ENCODE measurements around the gene CAPZB.

The CAPZB gene

DNA sequence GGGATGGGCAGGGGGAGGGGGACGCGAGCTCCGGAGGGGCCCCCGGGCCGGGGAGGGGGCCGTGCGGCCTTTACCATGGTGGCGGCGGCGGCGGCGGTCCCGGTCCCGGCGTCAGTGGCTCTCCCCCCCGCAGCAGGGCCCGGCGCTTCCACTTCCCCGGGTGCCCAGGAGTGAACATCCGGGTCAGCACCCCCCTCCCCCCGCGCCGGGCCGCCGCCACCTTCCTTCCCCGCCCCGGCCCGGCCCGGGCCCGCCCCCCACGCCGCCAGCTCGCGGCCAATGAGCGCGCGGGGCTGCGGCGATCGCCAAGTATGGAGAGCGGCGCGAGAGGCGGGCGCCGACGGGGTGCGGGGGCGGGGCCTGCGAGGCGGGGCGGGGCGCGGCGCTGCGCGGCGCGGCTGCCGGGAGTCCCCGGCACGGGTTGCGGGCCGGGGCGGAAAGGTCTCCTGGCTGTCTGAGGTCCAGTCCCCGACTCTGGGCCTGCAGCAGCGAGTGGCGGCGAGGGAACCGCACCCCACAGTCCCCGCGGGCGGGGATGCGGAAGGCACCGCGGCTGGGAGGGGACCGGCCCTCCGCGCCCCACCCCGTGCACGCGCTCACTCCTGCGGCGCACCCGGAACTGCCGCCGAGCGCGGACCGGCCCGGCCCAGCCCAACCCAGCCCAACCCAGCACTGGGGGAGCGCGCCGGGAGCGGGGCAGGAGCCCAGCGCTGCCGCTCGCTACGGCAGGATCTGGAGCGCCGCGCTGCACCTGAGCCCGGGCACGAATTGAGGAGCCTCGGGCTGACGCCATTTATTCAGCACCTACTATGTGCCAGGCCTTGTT, at the start of gene CAPZB:
Gene CAPZB (minus strand): TSS at position 178 of the 826 bp plus-strand sequence. CDS start 101 bp downstream, at position 77.
- TF ChIP-seq GATA2 (IDR thresholded peaks at IDR 0.05; ENCODE audit: low read depth, low read length) = no peak
- no peak for TF ChIP-seq GATA3 (IDR thresholded peaks at IDR 0.05; ENCODE audit: low read depth, low read length)

DNA sequence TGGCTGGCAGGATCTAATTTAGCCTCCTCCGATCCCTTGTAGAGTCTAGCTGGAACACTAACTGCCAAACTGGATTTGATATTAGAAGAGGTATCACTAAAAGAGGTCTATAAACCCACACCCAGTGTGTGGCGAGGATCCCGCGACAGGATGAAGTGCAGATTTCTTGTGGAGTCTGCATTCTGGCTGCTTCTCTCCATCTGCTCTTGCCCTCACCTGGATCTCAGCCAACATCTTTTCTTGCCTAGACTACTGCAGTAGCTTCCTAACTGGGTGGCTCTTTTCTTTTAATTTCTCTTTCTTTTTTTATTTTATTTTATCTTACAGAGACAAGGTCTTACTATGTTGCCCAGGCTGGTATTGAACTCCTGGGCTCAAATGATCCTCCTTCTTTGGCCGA, 48.9 kb upstream of the CAPZB start:
- TF ChIP-seq GATA3 (IDR thresholded peaks at IDR 0.05; ENCODE audit: low read depth, low read length) (no peak), GATA2 (IDR thresholded peaks at IDR 0.05; ENCODE audit: low read depth, low read length) (no peak)

DNA sequence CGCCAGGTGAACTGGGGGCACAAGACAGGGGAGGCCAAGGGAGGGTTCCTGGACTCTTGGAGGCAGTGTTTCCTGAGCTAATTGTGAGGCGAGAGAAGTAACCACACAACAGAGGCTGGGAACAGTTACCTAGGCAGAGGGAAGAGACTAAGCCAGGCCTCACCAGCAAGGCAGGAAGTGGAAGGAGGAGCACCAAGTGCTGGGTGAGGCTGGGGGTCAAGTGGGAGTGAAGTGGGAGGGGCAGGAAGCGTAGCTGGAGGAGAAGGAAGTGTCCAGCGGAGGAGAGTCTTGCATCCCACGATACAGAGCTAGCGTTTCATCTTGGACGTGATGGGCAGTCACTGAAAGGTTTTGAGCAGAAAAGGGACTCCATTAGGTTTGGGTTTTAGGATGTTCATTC, 48.3 kb upstream of the CAPZB start:
- TF ChIP-seq GATA3 (IDR thresholded peaks at IDR 0.05; ENCODE audit: low read depth, low read length) = no peak
- TF ChIP-seq GATA2 (IDR thresholded peaks at IDR 0.05; ENCODE audit: low read depth, low read length) = no peak

DNA sequence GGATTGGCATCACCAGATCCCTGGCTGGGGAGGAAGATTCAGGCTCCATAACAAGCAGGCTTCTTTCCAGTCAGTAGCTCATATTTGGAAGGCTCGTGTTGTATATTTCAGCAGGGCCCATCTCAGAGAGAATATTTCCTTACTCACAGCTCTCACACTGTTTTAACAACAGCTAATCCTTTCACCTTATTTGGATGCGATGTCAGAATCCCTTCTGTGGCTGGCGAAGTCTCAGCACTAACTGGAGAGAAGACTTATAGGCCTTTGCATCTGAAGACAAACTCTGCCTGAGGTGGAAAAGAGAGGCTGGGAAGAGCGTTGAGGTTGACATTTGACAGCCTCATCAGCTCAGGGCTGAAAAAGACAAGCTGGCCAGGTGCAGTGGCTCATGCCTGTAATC, 47.2 kb upstream of the CAPZB start:
- TF ChIP-seq GATA3 (IDR thresholded peaks at IDR 0.05; ENCODE audit: low read depth, low read length) = no peak
- no peak for TF ChIP-seq GATA2 (IDR thresholded peaks at IDR 0.05; ENCODE audit: low read depth, low read length)

DNA sequence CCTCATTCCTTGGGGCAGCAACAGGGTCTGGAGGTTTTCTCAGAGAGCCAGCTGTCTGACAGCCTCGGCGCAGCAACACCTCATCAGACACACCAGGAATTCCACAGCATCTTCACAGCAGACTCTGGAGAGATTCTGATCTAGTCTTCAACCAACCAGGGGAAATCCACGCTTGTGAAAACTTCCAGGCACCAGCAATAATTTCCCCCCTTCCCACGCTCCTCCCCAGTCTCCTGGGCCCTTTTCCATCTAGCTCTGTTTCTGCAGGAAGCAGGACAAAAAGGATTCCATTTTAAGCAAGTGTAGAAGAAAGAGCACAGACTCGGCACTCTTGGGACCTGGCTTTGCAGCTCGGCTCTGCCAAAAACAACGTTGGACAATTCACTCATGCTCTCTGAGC, 44.3 kb upstream of the CAPZB start:
- no peak for TF ChIP-seq GATA2 (IDR thresholded peaks at IDR 0.05; ENCODE audit: low read depth, low read length)
- TF ChIP-seq GATA3 (IDR thresholded peaks at IDR 0.05; ENCODE audit: low read depth, low read length) = no peak

DNA sequence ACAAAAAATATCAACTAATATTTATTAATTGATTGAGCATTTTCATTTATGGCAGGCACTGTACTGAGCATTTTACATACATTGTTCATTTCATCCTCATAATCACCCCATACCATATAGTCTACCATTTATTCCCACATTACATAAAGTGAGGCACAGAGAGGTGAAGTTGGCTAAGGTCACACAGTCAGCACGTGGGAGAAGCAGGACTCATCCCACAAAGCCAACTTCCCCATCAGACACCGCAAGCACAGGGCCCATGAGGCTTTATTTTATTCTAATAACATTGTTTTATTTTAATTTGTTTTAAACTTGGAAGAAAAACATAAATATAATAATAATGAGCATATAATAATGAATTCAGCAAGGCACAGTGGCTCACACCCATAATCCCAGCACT, 43.1 kb upstream of the CAPZB start:
- TF ChIP-seq GATA3 (IDR thresholded peaks at IDR 0.05; ENCODE audit: low read depth, low read length) = no peak
- no peak for TF ChIP-seq GATA2 (IDR thresholded peaks at IDR 0.05; ENCODE audit: low read depth, low read length)

DNA sequence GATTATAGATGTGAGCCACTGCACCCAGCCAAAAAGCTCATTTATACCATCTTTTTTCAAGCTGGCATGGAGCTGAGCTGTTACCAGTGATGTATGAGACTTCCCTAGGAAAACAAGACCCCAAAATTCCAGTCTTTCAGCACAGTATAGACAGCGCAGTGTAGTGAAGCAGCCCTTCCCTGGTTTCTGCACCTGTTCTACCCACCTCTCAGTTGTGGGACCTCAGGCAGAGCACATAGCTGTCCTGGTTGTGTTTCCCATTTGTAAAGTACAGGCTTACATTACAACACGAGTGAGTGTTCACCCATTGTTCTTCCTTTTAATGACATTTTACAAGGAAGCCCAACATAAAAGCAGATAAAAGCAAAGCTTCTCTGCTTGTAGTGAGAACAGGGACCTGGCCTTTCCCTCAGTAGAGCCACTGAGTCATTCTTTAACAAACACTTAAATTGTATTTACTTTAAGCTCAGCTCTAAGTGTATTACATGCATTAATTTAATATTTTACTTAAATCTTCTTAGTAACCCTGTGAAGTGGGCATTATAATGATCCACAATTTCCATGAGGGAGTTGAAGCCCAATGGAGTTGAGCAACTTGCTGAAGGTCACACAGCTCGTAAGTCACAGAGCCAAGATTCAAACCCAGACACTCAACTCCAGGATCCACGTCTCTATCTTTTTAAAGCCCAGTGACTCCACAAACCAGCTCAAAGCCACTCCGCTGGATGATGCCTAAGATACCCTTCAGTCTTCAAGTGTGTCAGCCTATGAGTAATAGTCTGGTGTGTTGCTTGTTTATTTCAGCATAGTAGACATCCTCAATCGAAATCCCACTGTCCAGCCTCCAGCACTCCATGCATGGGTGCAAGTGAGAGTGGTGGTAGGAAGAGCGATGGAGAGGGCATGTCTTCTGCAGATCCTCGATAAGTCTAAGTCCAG, 40.5 kb upstream of the CAPZB start:
- TF ChIP-seq GATA3 (IDR thresholded peaks at IDR 0.05; ENCODE audit: low read depth, low read length) = no peak
- TF ChIP-seq GATA2 (IDR thresholded peaks at IDR 0.05; ENCODE audit: low read depth, low read length) = no peak

DNA sequence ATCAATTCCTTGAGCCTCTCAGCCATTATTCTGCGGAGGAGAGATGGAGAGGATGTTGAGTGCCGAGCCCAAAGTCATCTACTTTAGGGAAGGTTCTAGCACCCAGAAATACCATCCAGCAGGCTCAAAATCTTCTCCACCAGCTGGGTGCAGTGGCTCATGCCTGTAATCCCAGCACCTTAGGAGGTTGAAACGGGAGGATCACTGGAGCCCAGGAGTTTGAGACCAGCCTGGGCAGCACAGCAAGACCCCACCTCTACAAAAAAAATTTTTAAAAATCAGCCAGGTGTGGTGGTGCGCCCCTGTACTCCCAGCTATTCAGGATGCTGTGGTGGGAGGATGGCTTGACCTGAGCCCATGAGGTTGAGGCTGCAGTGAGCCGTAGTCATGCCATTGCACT, 39.5 kb upstream of the CAPZB start:
- TF ChIP-seq GATA2 (IDR thresholded peaks at IDR 0.05; ENCODE audit: low read depth, low read length) (no peak), GATA3 (IDR thresholded peaks at IDR 0.05; ENCODE audit: low read depth, low read length) (no peak)

DNA sequence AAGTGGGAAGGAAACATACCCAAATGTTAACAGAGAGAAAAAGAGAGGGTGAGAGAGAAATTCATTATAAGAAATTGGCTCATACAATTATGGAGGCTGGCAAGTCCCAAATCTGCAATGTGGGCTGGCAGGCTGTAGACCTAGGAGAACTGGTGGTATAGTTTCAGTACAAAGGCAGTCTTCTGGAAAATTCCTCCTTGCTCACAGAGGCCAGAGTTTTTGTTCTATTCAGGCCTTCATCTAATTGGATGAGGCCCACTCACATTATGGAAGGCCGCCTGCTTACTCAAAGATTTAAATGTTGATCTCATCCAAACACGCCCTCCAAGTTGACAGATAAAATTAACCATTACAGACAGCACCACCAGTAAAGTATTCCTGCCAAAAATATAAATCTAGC, 36.1 kb upstream of the CAPZB start:
- TF ChIP-seq GATA3 (IDR thresholded peaks at IDR 0.05; ENCODE audit: low read depth, low read length) (no peak), GATA2 (IDR thresholded peaks at IDR 0.05; ENCODE audit: low read depth, low read length) (no peak)

DNA sequence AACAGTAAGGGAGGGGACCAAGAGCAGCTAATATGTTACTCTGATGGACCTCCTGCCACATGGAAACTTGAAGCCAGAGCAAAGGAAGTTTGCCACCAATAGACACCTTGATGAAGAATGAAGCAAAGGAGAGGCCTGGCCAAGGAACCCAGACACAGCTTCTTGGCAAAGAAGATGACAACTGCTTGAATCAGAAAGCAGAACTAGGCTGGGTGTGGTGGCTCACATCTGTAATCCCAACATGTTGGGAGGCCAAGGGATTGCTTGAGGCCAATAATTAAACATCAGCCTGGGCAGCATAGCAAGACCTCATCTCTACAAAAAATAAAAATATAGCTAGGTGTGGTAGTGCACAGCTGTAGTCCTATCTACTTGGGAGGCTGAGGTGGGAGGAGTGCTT, 31.7 kb upstream of the CAPZB start:
- no peak for TF ChIP-seq GATA2 (IDR thresholded peaks at IDR 0.05; ENCODE audit: low read depth, low read length)
- no peak for TF ChIP-seq GATA3 (IDR thresholded peaks at IDR 0.05; ENCODE audit: low read depth, low read length)

DNA sequence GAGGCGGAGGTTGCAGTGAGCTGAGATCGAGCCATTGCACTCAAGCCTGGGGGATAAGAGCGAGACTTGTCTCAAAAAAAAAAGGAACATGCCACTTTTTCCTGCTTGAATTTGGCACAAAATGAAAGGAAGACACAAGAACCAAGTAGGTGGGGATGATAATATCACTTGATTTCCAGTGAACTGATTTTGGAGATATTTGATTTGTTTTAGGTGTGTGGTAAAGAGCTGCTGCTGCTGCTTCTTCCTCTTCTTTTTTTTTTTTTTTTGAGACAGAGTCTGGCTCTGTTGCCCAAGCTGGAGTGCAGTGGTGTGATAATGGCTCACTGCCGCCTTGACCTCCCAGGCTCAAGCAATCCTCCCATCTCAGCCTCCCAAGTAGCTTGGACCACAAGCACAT, 29.9 kb upstream of the CAPZB start:
- TF ChIP-seq GATA3 (IDR thresholded peaks at IDR 0.05; ENCODE audit: low read depth, low read length) = no peak

DNA sequence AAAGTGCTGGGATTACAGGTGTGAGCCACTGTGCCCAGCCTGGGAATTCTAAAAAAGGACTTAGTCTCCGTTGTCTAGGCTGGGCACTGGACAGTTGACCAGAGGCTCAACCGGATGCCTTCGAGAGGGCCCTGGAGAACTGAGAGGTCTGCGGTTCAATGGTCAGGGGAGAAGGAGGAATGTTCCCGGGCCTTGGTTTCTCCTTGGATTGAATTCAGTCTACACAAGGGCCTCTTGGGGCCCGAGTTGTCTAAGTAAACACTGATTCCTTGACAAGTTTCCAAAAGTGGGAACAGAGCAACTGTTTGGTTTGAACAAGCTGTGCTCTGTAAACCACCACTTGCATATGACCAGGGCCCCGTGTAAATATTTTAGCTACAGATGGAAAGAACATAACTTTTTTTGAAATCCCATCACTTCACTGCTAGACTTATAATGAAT, 29.1 kb upstream of the CAPZB start:
- TF ChIP-seq GATA3 (IDR thresholded peaks at IDR 0.05; ENCODE audit: low read depth, low read length) (no peak), GATA2 (IDR thresholded peaks at IDR 0.05; ENCODE audit: low read depth, low read length) (no peak)

DNA sequence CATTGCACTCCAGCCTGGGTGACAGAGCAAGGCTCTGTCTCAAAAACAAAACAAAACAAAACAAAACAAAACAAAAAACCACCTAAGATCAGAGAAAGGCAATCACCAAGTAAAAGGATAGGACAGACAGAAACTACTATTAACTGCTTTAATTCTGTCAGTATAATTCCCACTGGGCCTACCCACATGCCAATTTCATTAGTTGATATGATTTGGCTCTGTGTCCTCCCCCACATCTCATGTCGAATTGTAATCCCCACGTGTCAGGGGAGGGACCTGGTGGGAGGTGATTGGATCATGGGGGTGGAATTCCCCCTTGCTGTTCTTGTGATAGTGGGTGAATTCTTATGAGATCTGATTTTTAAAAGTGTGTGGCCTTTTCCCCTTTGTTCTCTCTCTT, 27.2 kb upstream of the CAPZB start:
- no peak for TF ChIP-seq GATA2 (IDR thresholded peaks at IDR 0.05; ENCODE audit: low read depth, low read length)

DNA sequence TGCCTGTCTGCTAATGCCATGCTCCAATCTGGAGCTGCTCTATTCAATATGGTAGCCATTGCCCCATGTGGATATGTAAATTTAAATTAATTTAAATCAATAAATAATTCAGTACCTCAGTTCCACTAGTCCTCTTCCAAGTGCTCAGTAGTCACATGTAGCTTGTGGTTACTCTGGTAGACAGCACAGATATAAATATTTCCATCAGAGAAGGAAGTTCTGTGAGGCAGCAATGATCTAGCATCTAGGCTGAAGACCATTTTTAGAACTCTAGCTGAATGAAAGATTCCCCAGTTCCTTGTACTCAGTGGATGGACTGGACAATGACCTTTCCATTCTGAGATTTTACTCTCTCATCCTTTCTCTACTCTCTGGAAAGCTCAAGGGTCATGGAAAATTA, 25.8 kb upstream of the CAPZB start:
- TF ChIP-seq GATA3 (IDR thresholded peaks at IDR 0.05; ENCODE audit: low read depth, low read length) = no peak
- TF ChIP-seq GATA2 (IDR thresholded peaks at IDR 0.05; ENCODE audit: low read depth, low read length) = no peak

DNA sequence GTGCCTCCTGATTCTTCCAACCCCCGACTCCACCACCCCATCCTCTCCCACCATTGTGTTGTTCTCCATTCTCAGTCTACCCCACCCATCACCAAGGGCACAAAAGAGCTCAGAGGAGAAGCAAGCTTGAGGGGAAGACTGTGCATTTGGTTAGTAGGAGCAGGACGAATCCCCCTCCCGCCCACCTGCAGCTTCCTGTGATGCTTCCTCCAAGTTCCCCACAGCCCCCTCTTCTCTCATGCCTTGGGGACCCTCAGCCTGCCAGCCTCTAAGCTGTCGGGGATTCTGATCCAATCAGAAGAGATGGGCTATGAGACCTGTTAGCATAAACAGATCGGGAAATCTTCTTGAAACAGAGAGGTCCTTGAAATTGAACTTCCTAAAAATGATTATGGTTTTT, 22.2 kb upstream of the CAPZB start:
- TF ChIP-seq GATA2 (IDR thresholded peaks at IDR 0.05; ENCODE audit: low read depth, low read length) (no peak), GATA3 (IDR thresholded peaks at IDR 0.05; ENCODE audit: low read depth, low read length) (no peak)
